Gastroesophageal sphincter (tissue), 3 donors: ENCODE results near the gene AFF3.

Experiments used
- EP300 ChIP-seq: sonication (generic); formaldehyde crosslinking; IDR thresholded peaks from one replicate; pipeline ENCODE4 v1.6.1; 2017; ENCODE audit warnings: antibody characterized with exemption, mild to moderate bottlenecking
- POLR2A ChIP-seq, 2 donors: fragments of 450-650 bp; IDR thresholded peaks; one replicate each; pipeline ENCODE4 v1.6.1; 2017; ENCODE audit warnings: antibody characterized with exemption in 2 of 2, mild to moderate bottlenecking in 2 of 2, moderate library complexity in 1 of 2
- POLR2AphosphoS5 ChIP-seq: sonication (generic); formaldehyde crosslinking; IDR thresholded peaks from one replicate; pipeline ENCODE4 v1.6.1; 2017; ENCODE audit warnings: antibody characterized with exemption
- TF ChIP-seq, protein P1 (sequence below), 4 experiments: fragments of 200-600 bp in 2 of 4; fragments of 450-650 bp in 2 of 4; sonication (generic) in 1 of 4; IDR thresholded peaks; one replicate each; pipeline ENCODE4 v1.5.1; 2017 to 2019; ENCODE audit warnings: antibody characterized with exemption in 4 of 4, mild to moderate bottlenecking in 2 of 4, moderate library complexity in 2 of 4

- TF ChIP-seq, protein P1, sequence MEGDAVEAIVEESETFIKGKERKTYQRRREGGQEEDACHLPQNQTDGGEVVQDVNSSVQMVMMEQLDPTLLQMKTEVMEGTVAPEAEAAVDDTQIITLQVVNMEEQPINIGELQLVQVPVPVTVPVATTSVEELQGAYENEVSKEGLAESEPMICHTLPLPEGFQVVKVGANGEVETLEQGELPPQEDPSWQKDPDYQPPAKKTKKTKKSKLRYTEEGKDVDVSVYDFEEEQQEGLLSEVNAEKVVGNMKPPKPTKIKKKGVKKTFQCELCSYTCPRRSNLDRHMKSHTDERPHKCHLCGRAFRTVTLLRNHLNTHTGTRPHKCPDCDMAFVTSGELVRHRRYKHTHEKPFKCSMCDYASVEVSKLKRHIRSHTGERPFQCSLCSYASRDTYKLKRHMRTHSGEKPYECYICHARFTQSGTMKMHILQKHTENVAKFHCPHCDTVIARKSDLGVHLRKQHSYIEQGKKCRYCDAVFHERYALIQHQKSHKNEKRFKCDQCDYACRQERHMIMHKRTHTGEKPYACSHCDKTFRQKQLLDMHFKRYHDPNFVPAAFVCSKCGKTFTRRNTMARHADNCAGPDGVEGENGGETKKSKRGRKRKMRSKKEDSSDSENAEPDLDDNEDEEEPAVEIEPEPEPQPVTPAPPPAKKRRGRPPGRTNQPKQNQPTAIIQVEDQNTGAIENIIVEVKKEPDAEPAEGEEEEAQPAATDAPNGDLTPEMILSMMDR (IDR thresholded peaks at IDR 0.05): no peak
- TF ChIP-seq POLR2AphosphoS5 (no peak), POLR2A (IDR thresholded peaks at IDR 0.05) (no peak), EP300 (no peak)
These were observed 89.7 kb downstream of the AFF3 start for GRCh38 chr2:100052650-100053049.
